GM18870 (cell line): ENCODE results near the gene VEZT.
"Not testable (repeated sequence)": the region's sequence is repeated elsewhere in the genome, so short reads cannot be mapped to it uniquely, and the experiment has no call there.

ENCODE experiments used
- ATAC-seq: cut with Tn5 transposase; IDR thresholded peaks from one replicate; pipeline ENCODE4 v1.9.1; 2021; ENCODE audit warnings: moderate library complexity; ENCODE audit not compliant: unreplicated experiment

Gene VEZT, protein sequence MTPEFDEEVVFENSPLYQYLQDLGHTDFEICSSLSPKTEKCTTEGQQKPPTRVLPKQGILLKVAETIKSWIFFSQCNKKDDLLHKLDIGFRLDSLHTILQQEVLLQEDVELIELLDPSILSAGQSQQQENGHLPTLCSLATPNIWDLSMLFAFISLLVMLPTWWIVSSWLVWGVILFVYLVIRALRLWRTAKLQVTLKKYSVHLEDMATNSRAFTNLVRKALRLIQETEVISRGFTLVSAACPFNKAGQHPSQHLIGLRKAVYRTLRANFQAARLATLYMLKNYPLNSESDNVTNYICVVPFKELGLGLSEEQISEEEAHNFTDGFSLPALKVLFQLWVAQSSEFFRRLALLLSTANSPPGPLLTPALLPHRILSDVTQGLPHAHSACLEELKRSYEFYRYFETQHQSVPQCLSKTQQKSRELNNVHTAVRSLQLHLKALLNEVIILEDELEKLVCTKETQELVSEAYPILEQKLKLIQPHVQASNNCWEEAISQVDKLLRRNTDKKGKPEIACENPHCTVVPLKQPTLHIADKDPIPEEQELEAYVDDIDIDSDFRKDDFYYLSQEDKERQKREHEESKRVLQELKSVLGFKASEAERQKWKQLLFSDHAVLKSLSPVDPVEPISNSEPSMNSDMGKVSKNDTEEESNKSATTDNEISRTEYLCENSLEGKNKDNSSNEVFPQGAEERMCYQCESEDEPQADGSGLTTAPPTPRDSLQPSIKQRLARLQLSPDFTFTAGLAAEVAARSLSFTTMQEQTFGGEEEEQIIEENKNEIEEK

DNA sequence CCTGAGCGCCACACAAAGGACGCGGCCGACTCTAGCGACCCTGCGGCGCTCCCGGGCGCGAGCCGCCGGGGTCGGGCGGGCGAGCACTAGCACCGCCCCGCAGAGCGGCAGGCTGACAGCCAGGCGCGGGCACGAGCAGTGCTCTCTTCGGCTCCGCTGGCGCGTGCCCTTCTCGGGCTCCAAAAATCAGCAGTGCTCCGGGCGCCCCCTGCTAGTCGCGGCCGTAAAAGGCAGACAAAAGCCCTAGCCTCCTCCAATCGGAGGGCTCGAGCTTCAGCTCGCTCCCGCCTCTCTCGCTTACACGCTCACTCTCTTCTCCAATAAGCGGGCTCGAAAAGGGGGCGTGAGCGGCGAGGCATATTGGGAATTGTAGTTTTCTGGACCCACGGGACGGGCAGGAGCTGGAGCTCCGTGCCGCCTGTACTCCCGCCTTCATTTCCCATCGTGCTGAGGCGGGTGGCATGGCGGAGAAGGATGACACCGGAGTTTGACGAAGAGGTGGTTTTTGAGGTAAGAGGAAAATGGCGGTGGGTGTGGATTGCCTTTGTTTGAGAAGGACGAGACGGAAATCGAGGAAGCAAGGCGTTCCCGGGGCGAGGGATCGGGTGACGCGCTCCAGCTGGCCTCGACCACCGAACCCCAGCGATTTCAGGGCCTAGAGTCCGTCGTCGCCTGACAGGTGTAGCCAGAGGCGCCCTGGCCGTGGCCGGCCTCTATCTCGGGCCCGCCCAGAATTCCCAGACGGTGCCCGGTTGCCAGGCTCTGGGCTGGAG, at the start of gene VEZT, which contains the start of gene FGD6:
VEZT (plus strand) TSS at position 431 of the 773 bp plus-strand sequence; CDS start at position 475, 44 bp downstream.
FGD6 (minus strand) TSS at position 91 of the 773 bp plus-strand sequence. CDS start 227 bp downstream, outside the sequence.
- peak; percentile 92 for ATAC-seq

DNA sequence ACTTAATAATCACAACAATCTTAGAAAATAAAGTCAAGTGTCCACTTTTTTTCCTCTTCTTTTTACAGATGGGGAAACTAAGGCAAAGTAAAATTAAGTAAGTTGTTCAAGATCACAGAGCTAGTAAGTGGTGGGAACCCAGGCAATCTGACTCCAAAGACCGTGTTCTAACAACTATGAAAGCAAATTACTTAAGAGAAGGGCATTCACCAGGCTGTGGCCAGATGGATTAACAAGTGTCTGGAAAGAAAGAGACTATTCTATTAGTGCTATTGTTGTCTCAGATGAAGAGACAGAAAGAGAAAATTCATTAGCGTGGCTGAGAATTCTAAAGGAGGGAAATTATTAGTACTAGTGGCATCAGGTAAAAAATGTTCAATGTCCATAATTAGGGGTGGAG, 48.9 kb upstream of the VEZT start:
- ATAC-seq = no peak

DNA sequence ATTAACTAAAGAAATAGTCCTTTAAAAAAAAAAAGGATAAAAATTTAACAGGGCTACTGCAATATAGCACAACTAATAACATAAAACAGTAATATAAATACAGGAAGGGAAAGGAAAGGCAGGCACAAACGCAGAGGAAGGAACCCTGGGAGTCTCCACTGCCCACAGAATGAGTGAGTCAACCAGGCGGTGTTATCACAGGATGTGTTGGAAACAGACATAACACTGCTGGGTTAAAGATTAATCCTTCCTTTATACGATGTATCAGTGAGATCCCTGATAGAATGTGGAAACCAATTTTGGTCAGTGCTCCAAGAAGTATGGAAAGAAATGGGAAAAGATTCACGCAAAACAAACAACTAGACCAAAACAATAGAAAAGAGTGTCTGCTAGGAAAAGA, 48.2 kb upstream of the VEZT start:
- ATAC-seq = no peak

DNA sequence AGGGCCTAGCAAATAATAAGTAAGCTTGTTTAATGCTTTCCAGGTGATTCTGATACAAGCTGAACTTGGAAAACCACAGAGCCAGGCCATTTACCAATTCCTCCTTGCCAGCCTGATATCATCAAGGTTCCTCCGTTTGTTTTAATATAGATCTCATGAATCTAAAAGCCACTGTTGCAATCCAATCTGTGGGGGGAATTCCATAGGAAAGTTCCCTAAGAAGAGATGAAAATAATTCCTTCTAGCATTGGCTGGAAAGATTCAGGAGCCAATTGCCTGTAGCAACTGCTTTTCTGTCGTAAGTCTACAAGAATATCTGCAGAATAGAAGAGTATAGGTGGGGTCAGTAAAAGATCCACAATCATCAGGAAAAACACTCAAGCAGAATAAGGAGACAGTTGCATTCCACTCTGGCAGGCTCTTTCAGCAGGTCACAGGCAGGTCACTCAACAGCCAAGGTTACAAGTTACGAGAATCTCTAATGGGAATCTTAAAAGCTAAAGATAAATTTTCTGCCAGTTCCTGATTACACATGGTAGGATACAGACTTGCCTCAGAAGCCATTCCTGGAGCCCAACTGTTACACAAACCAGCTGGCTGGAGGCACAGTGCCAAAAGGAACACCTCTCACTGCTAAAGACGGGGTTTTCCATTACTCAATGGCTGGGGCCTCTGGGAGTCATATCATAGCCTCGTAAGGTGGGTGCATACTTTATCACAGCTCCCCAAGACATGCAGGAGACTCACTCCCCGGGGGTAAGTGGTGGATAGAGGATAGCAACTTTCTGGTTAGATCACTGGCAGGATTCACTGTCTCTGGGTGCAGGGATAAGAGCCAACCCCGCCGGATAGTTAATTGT, 44.0 kb upstream of the VEZT start:
- no peak for ATAC-seq

DNA sequence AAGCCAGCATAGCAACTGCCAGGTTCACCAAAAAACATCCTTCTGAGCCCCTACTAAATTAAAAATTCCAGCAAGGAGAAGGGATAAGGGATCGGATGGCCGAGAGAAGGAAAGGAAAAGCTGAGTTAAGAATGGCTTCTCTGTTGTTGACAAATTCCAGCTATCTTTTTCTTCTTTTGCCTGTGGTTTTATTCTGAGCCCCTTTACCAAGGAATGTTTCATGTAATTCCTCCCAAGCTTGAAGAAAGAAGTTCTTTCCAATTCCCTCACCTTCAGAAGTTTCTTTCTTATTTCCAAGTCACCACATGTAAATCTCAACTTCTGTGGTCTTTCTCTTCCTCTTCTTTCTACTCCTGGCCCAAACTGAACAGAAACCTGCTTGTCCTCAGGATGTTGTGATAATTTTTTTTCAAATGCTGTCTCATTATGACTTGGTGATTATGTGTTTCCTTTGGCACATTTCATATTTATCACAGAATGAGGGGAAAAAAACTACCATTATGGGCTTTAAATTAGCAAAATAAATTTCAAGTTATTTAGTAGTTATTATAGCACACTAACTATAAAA, 40.3 kb upstream of the VEZT start:
- no peak for ATAC-seq

DNA sequence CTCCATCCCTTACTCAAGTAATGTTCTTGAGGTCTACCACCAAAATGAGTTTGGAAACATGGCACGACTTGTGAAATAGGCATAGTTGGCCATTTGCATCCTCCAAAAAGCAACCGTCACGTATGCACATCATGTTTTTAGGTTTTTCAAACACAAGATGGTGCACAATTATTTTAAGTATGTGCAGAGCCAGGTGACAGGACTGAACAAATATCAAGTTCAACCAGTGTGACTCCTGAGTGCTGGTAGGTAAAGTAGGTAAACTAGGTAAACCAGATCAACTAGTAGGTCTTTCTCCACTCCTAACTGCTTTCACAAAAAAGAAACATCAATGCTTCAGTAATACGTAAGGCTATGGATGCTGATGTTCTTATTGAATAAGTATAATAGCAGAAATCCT, 39.5 kb upstream of the VEZT start:
- no peak for ATAC-seq

DNA sequence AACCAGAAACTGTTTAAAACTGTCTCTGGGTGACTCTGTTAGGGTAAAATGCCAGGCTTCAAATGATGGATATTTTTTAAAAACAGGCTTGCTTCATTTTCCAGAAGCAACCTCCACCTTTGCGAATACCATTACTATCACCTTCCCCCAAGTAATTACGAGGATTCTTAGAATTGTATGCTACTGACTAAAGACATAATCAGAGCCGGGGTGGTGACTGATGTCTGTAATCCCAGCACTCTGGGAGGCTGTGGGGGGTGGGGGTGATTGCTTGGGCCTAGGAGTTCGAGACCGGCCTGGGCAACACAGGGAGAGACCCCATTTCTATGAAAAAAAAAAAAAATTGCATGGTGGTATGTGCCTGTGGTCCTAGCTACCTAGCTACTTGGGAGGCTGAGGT, 38.6 kb upstream of the VEZT start:
- no peak for ATAC-seq

DNA sequence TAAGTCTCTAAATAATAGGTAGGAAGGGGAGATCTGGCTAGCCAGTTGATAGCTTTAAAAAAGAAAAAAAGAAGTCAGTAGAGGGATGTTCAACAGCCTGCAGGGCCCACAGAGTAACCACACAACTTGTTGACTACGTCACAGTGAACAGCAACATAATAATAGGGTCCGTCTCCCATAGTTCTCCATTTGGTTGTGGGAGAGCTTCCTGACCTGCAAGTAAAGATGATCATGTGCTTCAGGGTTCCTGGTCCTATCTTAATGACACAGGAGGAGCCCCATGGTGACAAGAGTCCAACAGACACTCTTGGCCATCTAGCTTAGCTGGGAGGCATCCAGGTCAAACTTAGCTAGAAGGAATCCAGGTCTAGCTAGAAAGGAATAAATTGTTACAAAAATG, 36.5 kb upstream of the VEZT start:
- ATAC-seq = no peak

DNA sequence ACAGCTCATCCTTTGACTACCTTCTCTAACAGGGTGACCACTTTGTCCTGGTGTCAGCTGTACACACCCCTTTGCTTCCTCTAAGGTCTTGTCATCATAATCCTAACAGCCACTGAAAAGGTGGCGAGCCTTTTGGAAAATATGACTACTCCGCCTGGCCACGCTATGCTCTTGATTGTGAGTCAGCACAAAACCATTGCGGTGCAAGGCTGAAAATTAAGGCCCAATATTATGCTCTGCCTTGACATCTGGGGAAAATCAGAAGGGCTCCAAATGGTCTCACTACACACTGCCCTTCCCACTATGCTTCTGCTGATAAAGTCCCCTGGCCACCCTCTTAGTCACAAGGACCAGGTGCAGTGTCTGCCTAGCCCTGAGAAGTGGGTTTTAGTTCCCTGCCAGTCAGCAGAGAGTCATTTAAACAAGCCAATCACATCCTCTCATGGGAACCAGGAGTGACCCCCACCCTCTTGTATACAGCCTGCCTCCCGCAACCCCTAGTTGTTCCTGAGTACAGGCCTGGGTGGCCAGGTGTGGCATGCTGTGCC, 34.7 kb upstream of the VEZT start:
- ATAC-seq = peak; percentile 63

DNA sequence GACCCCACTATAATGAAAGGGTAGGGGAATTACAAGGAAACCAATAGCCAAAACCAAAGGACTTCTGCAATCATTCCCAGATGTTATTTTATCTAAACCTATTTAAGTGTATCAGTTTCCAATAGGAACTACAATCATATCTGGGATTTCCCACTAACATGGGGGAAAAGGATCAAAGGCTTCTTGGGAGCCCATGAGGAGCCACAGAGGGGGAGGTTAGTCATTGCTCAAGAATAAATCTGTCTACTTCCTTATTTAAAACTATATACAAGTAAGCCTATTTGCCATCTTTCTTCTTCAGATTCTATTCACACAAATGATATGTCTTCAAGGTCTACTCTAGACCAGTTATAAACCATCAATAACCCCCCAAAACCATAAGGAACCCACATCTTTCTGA, 33.5 kb upstream of the VEZT start:
- no peak for ATAC-seq

DNA sequence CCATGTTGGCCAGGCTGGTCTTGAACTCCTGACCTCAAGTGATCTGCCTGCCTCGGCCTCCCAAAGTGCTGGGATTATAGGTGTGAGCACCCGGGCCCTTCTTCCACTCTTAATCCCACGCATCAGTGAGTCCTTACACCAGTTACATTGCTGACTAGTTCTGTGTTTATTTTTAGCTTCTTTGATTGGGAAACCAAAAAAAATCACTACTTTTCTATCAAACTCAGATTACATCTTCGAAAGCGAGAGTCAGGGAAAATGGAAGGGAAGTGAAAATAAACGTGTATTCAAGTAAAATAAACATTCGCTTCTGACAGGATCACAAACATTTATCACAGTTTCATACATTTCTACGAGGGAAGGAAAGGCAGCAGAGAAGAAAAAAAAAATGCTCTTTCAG, 32.5 kb upstream of the VEZT start:
- no peak for ATAC-seq

DNA sequence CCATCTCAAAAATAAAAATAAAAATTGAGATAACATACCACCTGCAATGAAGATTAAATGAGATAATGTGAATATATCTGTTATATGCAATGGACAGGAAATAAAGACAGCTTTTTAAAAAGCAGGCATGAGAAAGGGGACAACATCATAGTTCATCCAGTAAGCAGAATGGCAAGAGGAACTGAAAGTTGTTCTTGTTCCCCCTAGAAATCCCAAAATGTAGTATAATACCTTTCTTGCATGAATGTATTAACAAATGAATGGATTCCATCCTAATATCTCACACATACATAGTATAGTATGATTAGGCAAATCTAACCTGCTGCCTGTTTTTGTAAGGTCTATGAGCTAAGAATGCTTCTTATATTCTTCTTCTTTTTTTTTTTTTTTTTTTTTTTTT, 31.8 kb upstream of the VEZT start:
- no peak for ATAC-seq

DNA sequence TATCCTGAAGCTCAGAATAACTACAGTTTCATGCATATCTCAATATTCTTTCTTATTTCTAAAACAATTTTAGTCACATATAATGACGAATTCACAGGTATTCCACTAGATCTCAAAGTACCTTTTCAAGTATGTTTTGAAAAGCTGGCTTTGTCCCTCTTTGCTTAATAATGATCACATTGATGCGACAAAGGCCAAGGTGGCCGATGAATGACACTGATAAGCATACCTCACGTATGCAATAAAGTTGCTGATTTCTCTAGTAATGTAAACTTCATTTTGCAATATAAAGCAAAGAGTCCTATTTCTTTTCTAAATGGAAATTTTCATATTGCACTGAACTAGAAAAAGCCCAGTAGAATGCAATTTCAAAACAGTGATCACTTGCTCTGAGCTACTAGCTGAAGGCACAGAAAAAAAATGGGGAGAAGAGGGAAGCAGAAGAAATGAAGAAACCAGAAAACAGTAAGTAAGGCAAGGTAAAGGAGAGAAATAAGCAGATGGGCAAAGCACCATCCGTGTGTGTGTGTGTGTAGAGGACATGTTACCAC, 29.7 kb upstream of the VEZT start:
- ATAC-seq = no peak

DNA sequence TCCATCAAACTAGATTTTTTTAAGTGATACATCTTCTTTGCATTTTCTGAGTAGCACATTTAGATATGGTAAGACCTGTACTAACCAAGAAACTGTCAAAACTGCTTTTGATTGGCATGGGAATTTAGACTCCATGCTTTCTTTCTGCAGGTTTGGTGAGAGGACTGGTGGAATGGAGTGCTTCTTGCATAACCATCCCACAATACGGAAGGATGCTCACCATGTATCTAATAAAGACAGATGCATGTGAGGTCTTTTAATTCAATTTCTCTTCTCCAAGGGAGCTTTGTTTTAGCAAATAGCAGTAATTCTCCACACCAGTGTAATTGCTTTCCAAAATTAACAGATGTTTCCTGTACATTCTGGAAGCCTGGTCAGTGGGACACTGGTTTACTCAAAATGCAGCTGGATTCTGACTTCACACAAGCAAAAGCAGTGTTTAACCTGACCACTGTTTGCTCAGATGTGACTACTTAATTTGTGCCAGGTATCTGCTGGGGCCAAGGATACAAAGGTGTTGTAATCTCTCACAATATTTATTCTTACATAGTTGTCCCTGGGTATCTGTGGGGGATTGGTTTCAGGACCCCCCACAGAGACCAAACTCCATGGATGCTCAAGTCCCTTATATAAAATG, 26.4 kb upstream of the VEZT start:
- no peak for ATAC-seq

DNA sequence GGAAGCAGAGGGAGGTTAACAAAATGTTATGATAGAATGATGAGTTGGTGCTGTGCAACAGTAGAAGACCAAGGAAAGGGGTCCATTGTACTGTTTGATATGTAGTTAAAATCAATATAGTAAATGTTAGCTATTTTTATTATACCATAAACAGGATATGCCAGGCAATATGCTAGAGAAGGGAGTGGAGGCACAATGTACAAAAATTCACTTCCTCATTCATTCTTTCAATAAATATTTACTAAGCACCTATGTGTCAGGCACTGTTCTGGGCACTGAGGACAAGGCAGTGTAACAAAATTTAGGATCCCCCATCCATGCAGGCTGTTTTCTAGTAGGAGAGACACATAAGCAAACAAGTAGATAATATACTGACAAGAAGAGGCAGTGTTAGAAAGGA, 25.3 kb upstream of the VEZT start:
- no peak for ATAC-seq

DNA sequence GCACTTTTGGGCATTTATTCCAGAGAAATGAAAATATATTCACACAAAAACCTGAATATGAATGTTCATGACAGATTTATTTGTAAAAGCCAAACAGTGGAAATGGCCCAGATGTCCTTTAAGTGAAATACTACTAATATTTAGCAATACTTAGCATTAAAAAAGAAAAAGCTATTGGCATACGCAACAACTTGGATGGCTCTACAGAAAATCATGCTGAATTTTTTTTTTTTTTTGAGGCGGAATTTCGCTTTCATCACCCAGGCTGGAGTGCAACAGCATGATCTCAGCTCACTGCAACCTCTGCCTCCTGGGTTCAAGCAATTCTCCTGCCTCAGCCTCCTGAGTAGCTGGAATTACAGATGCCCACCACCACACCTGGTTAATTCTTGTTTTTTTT, 24.5 kb upstream of the VEZT start:
- ATAC-seq = no peak

DNA sequence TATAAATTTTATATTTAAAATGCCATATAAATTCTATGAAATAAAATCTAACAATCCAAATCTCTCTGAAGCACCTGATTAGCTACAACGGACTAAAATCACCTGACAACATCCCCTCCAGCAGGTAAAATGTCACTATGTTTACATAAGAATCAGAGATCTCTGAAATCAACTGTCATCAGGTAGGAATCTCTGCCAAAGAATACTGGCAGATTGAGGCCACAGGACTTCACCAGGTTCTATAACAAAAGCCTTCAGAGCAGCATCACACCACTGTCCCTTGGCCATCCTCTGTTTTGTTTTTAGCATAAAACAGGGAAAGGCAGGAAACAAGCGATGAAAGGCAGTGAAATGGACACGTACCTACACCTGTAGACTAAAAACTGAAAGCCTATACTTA, 22.5 kb upstream of the VEZT start:
- no peak for ATAC-seq

DNA sequence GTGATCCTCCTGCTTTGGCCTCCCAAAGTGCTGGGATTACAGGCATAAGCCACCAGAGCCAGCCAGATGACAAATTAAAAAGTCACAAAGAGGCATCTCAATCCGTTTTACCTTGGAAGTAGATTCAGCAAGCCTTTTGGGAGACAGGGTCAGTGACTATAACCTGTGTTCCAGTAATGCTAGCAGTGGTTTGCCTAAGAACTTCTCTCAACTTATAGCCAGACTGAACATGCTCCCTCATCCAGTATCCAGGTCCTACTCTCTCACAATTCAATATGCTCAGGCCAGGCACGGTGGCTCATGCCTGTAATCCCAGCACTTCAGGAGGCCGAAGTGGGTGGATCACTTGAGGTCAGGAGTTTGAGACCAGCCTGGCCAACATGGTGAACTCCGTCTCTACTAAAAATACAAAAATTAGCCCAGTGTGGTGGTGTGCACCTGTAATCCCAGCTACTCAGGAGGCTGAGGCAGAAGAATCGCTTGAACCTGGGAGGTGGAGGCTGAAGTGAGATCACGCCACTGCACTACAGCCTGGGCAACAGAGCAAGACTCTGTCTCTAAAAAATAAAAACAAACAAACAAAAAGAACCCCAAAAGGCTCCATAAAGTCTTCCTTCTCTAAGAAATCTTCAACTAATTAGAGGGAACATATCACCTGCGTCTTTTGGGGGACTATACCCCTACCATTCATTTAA, 20.6 kb upstream of the VEZT start:
- ATAC-seq = not testable (repeated sequence)
